GM21526 (cell line): ENCODE results near the gene SLC9A4.
"Not testable (repeated sequence)": the region's sequence is repeated elsewhere in the genome, so short reads cannot be mapped to it uniquely, and the experiment has no call there.

Source experiments
- ATAC-seq: cut with Tn5 transposase; IDR thresholded peaks from one replicate; pipeline ENCODE4 v1.9.1; 2021; ENCODE audit warnings: moderate library complexity; ENCODE audit not compliant: unreplicated experiment, low FRiP score

Gene SLC9A4

GRCh38 chr2:102538491-102538890, 65.5 kb downstream of the SLC9A4 start:
- no peak for ATAC-seq

GRCh38 chr2:102540882-102541281, 67.9 kb downstream of the SLC9A4 start:
- ATAC-seq = no peak

- ATAC-seq = no peak
Measured at GRCh38 chr2:102544182-102544581, 71.2 kb downstream of the SLC9A4 start.

- no peak for ATAC-seq
Measured at GRCh38 chr2:102547462-102547861, 74.4 kb downstream of the SLC9A4 start.

GRCh38 chr2:102549027-102549426, 76.0 kb downstream of the SLC9A4 start:
- ATAC-seq = no peak

GRCh38 chr2:102550151-102550550, 77.1 kb downstream of the SLC9A4 start:
- ATAC-seq = no peak

- no peak for ATAC-seq
Measured at GRCh38 chr2:102551329-102552096, 78.5 kb downstream of the SLC9A4 start.

GRCh38 chr2:102553601-102554000, 80.6 kb downstream of the SLC9A4 start:
- no peak for ATAC-seq

- no peak for ATAC-seq
Measured at GRCh38 chr2:102558463-102558862, 85.4 kb downstream of the SLC9A4 start.

- not testable (repeated sequence) for ATAC-seq
Measured at GRCh38 chr2:102562542-102562941, 89.5 kb downstream of the SLC9A4 start.

GRCh38 chr2:102575888-102576287, 102.9 kb downstream of the SLC9A4 start:
- no peak for ATAC-seq

- ATAC-seq = no peak
Measured at GRCh38 chr2:102578376-102578775, 105.3 kb downstream of the SLC9A4 start.

- no peak for ATAC-seq
Measured at GRCh38 chr2:102581911-102582310, 108.9 kb downstream of the SLC9A4 start.

GRCh38 chr2:102582845-102583244, 109.8 kb downstream of the SLC9A4 start:
- no peak for ATAC-seq
